ENCODE results near the gene ZNF800. TPM values are rescaled to one million over a fixed set of nuclear protein-coding genes. Genes with fewer than 3 reads are reported as not detected.

ZNF800 gene
- total RNA-seq, 1 donor from 2014 or later: 29.4 TPM

DNA sequence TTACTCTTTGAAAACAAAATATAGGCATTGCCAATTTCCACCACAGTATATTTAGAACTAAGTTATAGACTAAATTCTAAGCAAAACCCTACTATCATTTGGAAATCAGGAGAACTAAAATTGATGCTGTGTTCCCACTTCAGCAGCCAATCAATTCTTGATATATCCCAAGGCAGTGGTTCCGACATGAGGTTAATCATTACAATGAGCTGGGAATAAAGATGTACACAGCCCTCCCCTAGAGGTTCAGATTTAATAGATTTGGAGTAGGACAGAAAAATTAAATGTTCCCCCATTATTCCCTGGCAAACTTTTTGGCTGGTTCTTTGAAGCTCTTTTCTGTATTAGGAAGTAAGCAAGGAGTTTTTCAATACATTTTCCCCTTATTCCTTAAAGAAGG is 15.1 kb downstream of the ZNF800 start:
- Mint-ChIP-seq H3K27me3 (ENCODE audit: unreplicated experiment) (no peaks in the 10 kb centered on the region), H3K9me3 (ENCODE audit: unreplicated experiment) (no peaks in the 10 kb centered on the region), H3K27ac (ENCODE audit: unreplicated experiment) (no peak overlapping the region), H3K4me1 (ENCODE audit: unreplicated experiment) (peaks cover 5% of the 10 kb centered on the region), H3K4me3 (ENCODE audit: unreplicated experiment) (no peak overlapping the region), H3K36me3 (ENCODE audit: low read depth, unreplicated experiment) (no peaks in the 10 kb centered on the region)
- TF ChIP-seq, protein P1, sequence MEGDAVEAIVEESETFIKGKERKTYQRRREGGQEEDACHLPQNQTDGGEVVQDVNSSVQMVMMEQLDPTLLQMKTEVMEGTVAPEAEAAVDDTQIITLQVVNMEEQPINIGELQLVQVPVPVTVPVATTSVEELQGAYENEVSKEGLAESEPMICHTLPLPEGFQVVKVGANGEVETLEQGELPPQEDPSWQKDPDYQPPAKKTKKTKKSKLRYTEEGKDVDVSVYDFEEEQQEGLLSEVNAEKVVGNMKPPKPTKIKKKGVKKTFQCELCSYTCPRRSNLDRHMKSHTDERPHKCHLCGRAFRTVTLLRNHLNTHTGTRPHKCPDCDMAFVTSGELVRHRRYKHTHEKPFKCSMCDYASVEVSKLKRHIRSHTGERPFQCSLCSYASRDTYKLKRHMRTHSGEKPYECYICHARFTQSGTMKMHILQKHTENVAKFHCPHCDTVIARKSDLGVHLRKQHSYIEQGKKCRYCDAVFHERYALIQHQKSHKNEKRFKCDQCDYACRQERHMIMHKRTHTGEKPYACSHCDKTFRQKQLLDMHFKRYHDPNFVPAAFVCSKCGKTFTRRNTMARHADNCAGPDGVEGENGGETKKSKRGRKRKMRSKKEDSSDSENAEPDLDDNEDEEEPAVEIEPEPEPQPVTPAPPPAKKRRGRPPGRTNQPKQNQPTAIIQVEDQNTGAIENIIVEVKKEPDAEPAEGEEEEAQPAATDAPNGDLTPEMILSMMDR (IDR thresholded peaks at IDR 0.05; ENCODE audit: unreplicated experiment): no peak
- DNase-seq (ENCODE audit: low spot score): no peak

DNA sequence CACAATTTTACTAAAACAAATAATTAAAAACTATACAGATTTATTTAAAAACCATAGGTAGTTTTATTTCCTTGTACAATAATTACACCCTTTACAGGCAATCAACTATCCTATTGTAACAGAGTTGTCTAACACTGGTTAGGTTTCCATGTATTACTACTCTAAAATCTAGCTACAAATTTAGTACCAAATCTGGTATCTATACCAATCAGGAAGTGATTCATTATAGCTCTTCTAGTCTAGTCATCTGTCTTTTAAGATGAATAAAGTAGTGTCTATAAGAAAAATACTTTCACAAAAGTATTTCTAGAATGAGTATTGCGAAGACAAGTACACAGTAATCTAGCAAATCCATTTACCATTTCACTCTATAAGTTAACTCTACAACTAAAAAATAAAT is 16.9 kb downstream of the ZNF800 start:
- no peaks in the 10 kb centered on the region for H3K9me3 Mint-ChIP-seq (ENCODE audit: unreplicated experiment)
- no peaks in the 10 kb centered on the region for H3K27me3 Mint-ChIP-seq (ENCODE audit: unreplicated experiment)
- H3K4me3 Mint-ChIP-seq (ENCODE audit: unreplicated experiment): no peak overlapping the region
- H3K4me1 Mint-ChIP-seq (ENCODE audit: unreplicated experiment): peaks cover 4% of the 10 kb centered on the region
- TF ChIP-seq, protein P1 (IDR thresholded peaks at IDR 0.05; ENCODE audit: unreplicated experiment): no peak
- DNase-seq (ENCODE audit: low spot score): no peak
- H3K36me3 Mint-ChIP-seq (ENCODE audit: low read depth, unreplicated experiment): no peaks in the 10 kb centered on the region
- H3K27ac Mint-ChIP-seq (ENCODE audit: unreplicated experiment): no peak overlapping the region

DNA sequence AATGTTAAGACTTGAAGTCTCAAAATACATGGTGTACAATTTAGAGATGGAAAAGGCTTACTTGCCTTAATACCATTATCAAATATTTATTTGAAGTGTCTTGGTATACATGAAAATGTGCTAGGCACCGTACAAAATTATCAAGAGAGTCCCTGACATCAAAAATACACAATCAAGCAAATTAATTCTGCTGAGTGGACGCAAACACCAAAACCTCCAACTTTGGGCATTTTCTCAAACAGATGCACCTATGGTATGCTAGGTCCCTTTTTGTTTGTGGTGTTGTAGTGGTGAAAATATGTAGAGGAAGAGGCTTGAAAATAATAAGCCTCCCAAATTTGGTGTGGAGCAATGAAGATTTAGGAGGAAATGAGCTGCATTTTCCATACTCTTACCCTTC is 24.8 kb downstream of the ZNF800 start:
- Mint-ChIP-seq H3K36me3 (ENCODE audit: low read depth, unreplicated experiment) (no peaks in the 10 kb centered on the region), H3K4me3 (ENCODE audit: unreplicated experiment) (no peak overlapping the region), H3K4me1 (ENCODE audit: unreplicated experiment) (peaks cover 8% of the 10 kb centered on the region)

DNA sequence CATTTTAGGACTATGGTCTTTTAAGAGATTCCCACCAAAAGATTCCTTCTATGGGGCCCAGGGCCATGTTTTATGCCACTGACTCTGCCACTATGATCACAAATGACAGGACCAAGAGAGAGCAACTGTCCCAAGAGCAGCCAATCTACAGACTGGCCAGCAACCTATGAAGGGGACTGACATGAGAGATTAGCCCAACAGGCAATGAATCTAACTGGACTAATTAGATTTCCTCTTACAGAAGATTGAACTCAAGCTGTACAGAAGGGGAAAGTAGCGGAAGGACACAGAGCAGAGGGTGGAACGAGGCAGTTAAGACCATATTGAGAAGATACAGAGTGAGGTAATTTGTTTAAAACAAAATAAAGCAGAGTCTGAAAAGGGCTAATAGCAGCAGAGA is 25.8 kb downstream of the ZNF800 start:
- no peak overlapping the region for H3K4me3 Mint-ChIP-seq (ENCODE audit: unreplicated experiment)
- no peaks in the 10 kb centered on the region for H3K36me3 Mint-ChIP-seq (ENCODE audit: low read depth, unreplicated experiment)
- DNase-seq (ENCODE audit: low spot score): no peak
- peak overlapping the region; percentile 28 for H3K27ac Mint-ChIP-seq (ENCODE audit: unreplicated experiment)
- TF ChIP-seq, protein P1 (IDR thresholded peaks at IDR 0.05; ENCODE audit: unreplicated experiment): no peak
- no peaks in the 10 kb centered on the region for H3K27me3 Mint-ChIP-seq (ENCODE audit: unreplicated experiment)
- H3K9me3 Mint-ChIP-seq (ENCODE audit: unreplicated experiment): no peaks in the 10 kb centered on the region
- peaks cover 8% of the 10 kb centered on the region for H3K4me1 Mint-ChIP-seq (ENCODE audit: unreplicated experiment)

More for the DNA sequence above, 24.8 kb downstream of the ZNF800 start:
- H3K9me3 Mint-ChIP-seq (ENCODE audit: unreplicated experiment): no peaks in the 10 kb centered on the region
- no peak for DNase-seq (ENCODE audit: low spot score)
- no peaks in the 10 kb centered on the region for H3K27me3 Mint-ChIP-seq (ENCODE audit: unreplicated experiment)
- TF ChIP-seq, protein P1 (IDR thresholded peaks at IDR 0.05; ENCODE audit: unreplicated experiment): no peak
- no peak overlapping the region for H3K27ac Mint-ChIP-seq (ENCODE audit: unreplicated experiment)

DNA sequence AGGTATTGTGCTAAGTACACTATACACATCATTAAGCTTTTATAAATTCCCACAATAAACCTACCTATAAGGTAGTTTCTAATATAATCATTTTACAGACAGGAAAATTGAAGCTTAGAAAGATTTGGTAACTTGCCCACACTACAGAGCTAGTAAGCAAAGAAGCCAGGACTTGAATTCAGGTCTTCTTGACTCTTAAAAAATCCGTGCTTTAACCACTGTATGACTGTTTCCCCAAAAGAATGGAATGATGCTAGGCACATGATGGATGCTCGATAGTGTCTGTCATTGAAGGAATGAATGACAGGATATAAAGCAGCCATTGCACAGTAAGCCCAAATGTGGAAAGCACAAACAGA is 26.6 kb downstream of the ZNF800 start:
- TF ChIP-seq, protein P1 (IDR thresholded peaks at IDR 0.05; ENCODE audit: unreplicated experiment): no peak
- DNase-seq (ENCODE audit: low spot score): no peak

More for the DNA sequence above, 26.6 kb downstream of the ZNF800 start:
- peaks cover 8% of the 10 kb centered on the region for H3K4me1 Mint-ChIP-seq (ENCODE audit: unreplicated experiment)
- H3K9me3 Mint-ChIP-seq (ENCODE audit: unreplicated experiment): no peaks in the 10 kb centered on the region
- no peaks in the 10 kb centered on the region for H3K27me3 Mint-ChIP-seq (ENCODE audit: unreplicated experiment)
- no peaks in the 10 kb centered on the region for H3K36me3 Mint-ChIP-seq (ENCODE audit: low read depth, unreplicated experiment)
- no peak overlapping the region for H3K4me3 Mint-ChIP-seq (ENCODE audit: unreplicated experiment)
- H3K27ac Mint-ChIP-seq (ENCODE audit: unreplicated experiment): no peak overlapping the region

Data from endothelial cell (in vitro differentiated cells).